ENCODE data around the gene GOLPH3L.
A peak's percentile ranks its signal among the peaks of the same experiment; 100 is the strongest.

The GOLPH3L gene

DNA sequence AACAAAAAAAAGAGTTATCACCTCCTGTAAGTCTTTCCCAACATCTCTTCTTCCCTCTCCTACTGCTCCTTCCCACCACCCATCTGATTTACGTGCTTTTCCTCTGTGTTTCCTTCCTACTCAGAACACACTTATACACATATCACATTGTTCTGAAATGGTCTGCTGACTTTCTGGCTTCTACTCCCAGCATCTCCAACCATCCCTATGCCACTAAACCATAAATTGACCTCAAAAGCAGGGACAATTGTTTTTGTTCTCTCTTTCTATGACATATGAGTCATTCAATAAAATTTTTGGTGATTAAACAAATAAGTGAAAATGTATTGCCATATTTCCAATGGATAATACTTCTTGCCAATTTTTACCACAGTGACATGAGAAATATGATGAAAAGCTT lies 8.2 kb downstream of the GOLPH3L start:
- TF ChIP-seq, protein P1, sequence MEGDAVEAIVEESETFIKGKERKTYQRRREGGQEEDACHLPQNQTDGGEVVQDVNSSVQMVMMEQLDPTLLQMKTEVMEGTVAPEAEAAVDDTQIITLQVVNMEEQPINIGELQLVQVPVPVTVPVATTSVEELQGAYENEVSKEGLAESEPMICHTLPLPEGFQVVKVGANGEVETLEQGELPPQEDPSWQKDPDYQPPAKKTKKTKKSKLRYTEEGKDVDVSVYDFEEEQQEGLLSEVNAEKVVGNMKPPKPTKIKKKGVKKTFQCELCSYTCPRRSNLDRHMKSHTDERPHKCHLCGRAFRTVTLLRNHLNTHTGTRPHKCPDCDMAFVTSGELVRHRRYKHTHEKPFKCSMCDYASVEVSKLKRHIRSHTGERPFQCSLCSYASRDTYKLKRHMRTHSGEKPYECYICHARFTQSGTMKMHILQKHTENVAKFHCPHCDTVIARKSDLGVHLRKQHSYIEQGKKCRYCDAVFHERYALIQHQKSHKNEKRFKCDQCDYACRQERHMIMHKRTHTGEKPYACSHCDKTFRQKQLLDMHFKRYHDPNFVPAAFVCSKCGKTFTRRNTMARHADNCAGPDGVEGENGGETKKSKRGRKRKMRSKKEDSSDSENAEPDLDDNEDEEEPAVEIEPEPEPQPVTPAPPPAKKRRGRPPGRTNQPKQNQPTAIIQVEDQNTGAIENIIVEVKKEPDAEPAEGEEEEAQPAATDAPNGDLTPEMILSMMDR (IDR thresholded peaks at IDR 0.05; ENCODE audit: insufficient read depth, missing control alignments) = no peak
- peak; percentile 80 for FAIRE-seq
- DNase-seq (ENCODE audit: insufficient read length, low spot score) = no peak

DNA sequence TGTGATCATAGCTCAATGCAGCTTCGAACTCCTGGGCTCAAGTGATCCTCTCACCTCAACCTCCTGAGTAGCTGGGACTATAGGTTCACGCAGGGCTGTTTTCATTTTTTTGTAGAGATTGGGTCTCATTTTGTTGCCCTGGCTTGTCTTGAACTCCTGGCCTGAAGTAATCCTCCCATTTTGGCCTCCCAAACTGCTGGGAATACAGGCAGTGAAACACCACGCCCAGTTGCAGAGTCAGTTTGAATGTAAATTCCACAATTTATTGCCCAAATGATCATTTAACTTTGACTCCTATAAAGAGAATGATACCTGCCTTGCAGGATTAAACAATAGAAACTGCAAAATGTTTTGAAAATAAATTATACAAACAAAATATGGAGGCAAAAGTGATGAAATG lies 10.7 kb downstream of the GOLPH3L start:
- no peak for FAIRE-seq
- TF ChIP-seq, protein P1 (IDR thresholded peaks at IDR 0.05; ENCODE audit: insufficient read depth, missing control alignments) = no peak
- no peak for DNase-seq (ENCODE audit: insufficient read length, low spot score)

DNA sequence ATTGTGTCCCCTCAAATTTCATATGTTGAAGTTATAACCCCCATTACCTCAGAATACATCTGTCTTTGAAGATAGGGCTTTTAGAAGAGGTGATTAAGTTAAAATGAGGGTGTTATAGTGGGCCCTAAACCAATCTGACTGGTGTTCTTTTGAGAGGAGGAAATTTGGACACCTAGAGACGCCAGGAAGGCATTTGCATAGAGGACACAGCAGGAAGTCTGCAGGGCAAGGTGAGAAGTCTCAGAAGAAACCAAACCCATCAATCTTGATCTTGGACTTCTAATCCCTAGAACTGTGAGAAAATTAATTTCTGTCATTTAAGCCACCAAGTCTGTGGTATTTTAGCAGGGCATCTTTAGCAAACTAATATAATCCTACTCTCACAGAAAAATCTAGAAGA lies 13.0 kb downstream of the GOLPH3L start:
- DNase-seq (ENCODE audit: insufficient read length, low spot score) = no peak
- FAIRE-seq = no peak
- TF ChIP-seq, protein P1 (IDR thresholded peaks at IDR 0.05; ENCODE audit: insufficient read depth, missing control alignments) = no peak

DNA sequence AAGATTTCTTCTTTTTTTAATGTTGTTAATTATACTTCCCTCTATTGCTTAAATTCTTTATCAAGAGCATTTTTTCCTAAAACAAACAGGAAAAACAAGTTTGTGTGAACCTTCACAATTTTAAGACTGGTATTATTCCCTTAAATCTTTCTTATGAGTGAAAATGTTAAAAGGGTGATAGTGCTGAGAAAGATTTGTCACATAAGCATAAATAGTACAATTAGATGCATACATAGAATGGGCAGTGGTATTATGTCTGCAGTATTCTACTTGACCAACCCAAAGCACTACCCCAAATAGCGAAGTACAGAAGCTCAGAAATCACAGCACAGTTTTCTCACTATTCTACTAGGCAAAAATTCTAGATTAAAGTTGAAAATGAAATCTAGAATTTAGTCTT lies 18.0 kb downstream of the GOLPH3L start:
- FAIRE-seq (no peak), DNase-seq (ENCODE audit: insufficient read length, low spot score) (no peak)
- TF ChIP-seq, protein P1 (IDR thresholded peaks at IDR 0.05; ENCODE audit: insufficient read depth, missing control alignments) = no peak

DNA sequence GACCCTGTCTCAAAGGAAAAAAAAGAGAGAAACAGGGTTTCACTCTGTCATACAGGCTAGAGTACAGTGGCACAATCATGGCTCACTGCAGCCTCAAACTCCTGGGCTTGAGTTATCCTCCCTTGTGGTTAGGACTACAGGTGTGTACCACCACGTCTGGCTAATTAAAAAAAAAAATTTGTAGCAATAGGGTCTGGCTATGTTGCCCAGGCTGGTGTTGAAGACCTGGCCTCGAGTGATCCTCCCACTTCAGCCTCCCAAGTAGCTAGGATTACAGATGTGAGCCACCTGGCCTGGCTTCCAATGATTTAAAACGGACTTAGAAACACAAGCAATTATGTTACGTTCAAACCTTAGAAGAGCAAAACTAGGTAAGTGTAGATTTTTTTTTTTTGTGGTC lies 22.1 kb downstream of the GOLPH3L start:
- TF ChIP-seq, protein P1 (IDR thresholded peaks at IDR 0.05; ENCODE audit: insufficient read depth, missing control alignments) = no peak
- no peak for DNase-seq (ENCODE audit: insufficient read length, low spot score)
- FAIRE-seq = no peak

DNA sequence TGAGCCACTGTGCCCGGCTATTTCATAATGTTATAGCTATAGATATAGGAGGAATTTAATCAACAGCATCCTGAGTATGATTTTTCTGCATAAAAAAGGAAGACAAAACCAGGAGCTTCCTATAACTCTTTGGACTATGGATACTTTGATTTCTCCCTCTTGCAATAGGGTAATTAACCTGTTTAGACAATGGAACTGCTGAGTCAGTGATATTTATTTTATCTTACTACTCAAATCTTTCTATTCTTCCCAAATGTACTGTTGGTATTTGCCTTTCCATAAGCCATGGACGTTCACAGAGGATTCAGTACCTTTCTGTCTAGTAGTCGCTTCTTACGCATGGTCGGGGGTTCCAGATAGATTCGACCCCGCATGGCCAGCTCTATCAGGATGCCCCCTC lies 33.6 kb downstream of the GOLPH3L start:
- FAIRE-seq = no peak
- TF ChIP-seq, protein P1 (IDR thresholded peaks at IDR 0.05; ENCODE audit: insufficient read depth, missing control alignments) = no peak

DNA sequence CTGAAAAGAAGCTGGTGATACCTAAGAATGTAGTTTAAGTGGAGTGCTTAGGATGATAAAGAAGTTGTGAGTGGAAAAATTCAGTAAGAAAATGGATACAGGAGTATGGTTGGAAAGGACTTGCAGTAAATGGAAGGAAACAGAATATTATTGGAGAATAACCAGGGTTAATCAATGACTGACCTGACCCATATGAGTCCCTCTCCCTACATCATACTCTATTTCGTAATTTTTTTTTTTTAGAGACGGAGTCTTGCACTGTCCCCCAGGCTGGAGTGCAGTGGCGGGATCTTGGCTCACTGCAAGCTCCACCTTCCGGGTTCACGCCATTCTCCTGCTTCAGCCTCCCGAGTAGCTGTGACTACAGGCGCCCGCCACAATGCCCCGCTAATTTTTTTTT lies 34.1 kb downstream of the GOLPH3L start:
- DNase-seq (ENCODE audit: insufficient read length, low spot score) (no peak), FAIRE-seq (no peak)
- TF ChIP-seq, protein P1 (IDR thresholded peaks at IDR 0.05; ENCODE audit: insufficient read depth, missing control alignments) = no peak

More for the DNA sequence above, 33.6 kb downstream of the GOLPH3L start:
- no peak for DNase-seq (ENCODE audit: insufficient read length, low spot score)
